ENCODE data around the gene JAM2. TPM values are rescaled to one million over a fixed set of nuclear protein-coding genes. Genes with fewer than 3 reads are reported as not detected.

The JAM2 gene
- total and polyA plus RNA-seq, 2 donors from 2014 or later = 6.0 to 12.0 TPM

DNA sequence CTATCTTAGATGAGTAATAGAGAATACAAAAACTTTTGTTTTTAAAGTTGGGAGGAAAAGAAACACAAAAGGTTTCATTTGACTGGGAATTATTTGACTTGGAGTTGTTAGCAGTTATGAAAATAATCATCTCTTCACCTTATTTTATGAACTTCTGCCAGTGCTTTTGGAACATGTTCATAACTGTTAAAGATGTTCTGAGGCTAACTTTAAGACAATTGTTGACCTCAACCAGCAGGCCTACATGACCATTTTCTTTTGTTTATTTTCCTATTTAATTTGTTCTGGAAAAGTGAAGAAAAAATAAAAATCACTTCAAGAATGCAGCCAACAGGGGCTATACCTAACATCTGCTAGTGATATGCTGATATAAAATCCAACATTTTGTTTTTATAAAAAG is 37.4 kb downstream of the JAM2 start:
- DNase-seq = no peak
- intact Hi-C loops (cut with DNase I) = no loop called here
- no peak for FAIRE-seq

DNA sequence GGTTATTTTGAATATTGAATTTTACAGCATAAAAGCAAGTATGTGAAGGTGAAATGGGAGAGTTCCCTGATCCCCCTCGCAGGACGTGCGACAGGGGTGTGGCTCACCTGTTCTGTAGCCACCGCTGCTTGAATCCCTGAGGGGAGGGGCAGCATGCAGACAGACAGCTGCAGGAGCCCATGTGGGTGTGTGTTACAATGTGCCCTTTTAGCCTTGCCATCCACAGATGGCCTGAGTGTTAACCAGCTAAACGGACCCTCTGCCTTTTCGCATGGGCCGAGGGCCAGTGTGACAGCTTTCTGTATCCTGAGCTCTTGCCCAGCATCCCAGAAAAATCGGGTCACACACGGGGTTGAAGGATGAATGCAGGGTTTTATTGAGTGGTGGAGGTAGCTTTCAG is 43.3 kb downstream of the JAM2 start:
- H3K4me3 ChIP-seq (ENCODE audit: low read length in 3 of 3) = no peak overlapping the region
- TF ChIP-seq, protein P1, sequence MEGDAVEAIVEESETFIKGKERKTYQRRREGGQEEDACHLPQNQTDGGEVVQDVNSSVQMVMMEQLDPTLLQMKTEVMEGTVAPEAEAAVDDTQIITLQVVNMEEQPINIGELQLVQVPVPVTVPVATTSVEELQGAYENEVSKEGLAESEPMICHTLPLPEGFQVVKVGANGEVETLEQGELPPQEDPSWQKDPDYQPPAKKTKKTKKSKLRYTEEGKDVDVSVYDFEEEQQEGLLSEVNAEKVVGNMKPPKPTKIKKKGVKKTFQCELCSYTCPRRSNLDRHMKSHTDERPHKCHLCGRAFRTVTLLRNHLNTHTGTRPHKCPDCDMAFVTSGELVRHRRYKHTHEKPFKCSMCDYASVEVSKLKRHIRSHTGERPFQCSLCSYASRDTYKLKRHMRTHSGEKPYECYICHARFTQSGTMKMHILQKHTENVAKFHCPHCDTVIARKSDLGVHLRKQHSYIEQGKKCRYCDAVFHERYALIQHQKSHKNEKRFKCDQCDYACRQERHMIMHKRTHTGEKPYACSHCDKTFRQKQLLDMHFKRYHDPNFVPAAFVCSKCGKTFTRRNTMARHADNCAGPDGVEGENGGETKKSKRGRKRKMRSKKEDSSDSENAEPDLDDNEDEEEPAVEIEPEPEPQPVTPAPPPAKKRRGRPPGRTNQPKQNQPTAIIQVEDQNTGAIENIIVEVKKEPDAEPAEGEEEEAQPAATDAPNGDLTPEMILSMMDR (IDR thresholded peaks at IDR 0.05; ENCODE audit: borderline replicate concordance, extremely low read depth, insufficient read depth) = no peak
- FAIRE-seq = no peak
- H3K36me3 ChIP-seq (ENCODE audit: control insufficient read depth in 2 of 3, insufficient read depth in 3 of 3, low read length in 3 of 3) = no peaks in the 10 kb centered on the region
- no peak overlapping the region for H3K27ac ChIP-seq (ENCODE audit: low read depth in 2 of 2, low read length in 2 of 2)
- DNase-seq = no peak
- intact Hi-C loops (cut with DNase I) = no loop called here
- no peaks in the 10 kb centered on the region for H3K4me1 ChIP-seq (ENCODE audit: control insufficient read depth in 2 of 3, insufficient read depth in 2 of 3, low read depth in 1 of 3, low read length in 3 of 3)
- H3K9me3 ChIP-seq (ENCODE audit: control insufficient read depth in 2 of 3, insufficient read depth in 1 of 3, low read length in 3 of 3) = no peaks in the 10 kb centered on the region
- no peak overlapping the region for H3K9ac ChIP-seq (ENCODE audit: low read length in 3 of 3)
- H3K27me3 ChIP-seq (ENCODE audit: control insufficient read depth, insufficient read depth, low read length) = no peaks in the 10 kb centered on the region

More for the DNA sequence above, 37.4 kb downstream of the JAM2 start:
- Histone ChIP-seq H3K27me3 (ENCODE audit: control insufficient read depth, insufficient read depth, low read length) (no peaks in the 10 kb centered on the region), H3K9me3 (ENCODE audit: control insufficient read depth in 2 of 3, insufficient read depth in 1 of 3, low read length in 3 of 3) (no peaks in the 10 kb centered on the region), H3K27ac (ENCODE audit: low read depth in 2 of 2, low read length in 2 of 2) (no peak overlapping the region), H3K4me3 (ENCODE audit: low read length in 3 of 3) (no peak overlapping the region), H3K9ac (ENCODE audit: low read length in 3 of 3) (no peak overlapping the region), H3K36me3 (ENCODE audit: control insufficient read depth in 2 of 3, insufficient read depth in 3 of 3, low read length in 3 of 3) (no peaks in the 10 kb centered on the region), H3K4me1 (ENCODE audit: control insufficient read depth in 2 of 3, insufficient read depth in 2 of 3, low read depth in 1 of 3, low read length in 3 of 3) (no peaks in the 10 kb centered on the region)
- TF ChIP-seq, protein P1 (IDR thresholded peaks at IDR 0.05; ENCODE audit: borderline replicate concordance, extremely low read depth, insufficient read depth) = no peak

DNA sequence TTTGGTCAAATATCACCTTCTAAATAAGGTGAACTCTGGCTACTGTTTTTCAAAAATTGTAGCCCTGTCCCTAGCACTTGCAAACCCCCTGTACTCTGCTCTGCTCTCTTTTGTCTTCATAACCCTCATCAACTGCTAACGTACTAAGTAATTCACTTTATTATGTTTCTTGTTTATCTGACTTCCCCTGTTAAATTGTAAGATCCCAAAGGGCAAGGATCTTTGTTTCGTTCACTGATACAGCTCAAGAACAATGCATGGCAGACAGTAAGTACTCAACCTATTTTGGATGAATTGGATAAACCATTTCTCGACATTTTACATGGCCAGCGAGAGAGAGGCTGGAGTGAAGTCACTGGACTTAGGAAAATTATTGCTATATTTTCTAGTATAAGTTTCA is 48.7 kb downstream of the JAM2 start:
- intact Hi-C loops (cut with DNase I) = no loop called here
- no peak overlapping the region for H3K27ac ChIP-seq (ENCODE audit: low read depth in 2 of 2, low read length in 2 of 2)

More for the DNA sequence above, 48.7 kb downstream of the JAM2 start:
- no peak for FAIRE-seq
- Histone ChIP-seq H3K36me3 (ENCODE audit: control insufficient read depth in 2 of 3, insufficient read depth in 3 of 3, low read length in 3 of 3) (no peaks in the 10 kb centered on the region), H3K9me3 (ENCODE audit: control insufficient read depth in 2 of 3, insufficient read depth in 1 of 3, low read length in 3 of 3) (no peaks in the 10 kb centered on the region), H3K27me3 (ENCODE audit: control insufficient read depth, insufficient read depth, low read length) (no peaks in the 10 kb centered on the region), H3K4me1 (ENCODE audit: control insufficient read depth in 2 of 3, insufficient read depth in 2 of 3, low read depth in 1 of 3, low read length in 3 of 3) (no peaks in the 10 kb centered on the region), H3K9ac (ENCODE audit: low read length in 3 of 3) (no peak overlapping the region), H3K4me3 (ENCODE audit: low read length in 3 of 3) (no peak overlapping the region)
- DNase-seq = no peak
- TF ChIP-seq, protein P1 (IDR thresholded peaks at IDR 0.05; ENCODE audit: borderline replicate concordance, extremely low read depth, insufficient read depth) = no peak
